Activated CD4-positive, alpha-beta memory T cell treated with anti-CD3 and anti-CD28 coated beads, Interleukin-2, amount 10 ng/mL, durations not matched to agents 7 days and 5 days (primary cell): ENCODE results near the gene ARHGEF26. TPM values are rescaled to one million over a fixed set of nuclear protein-coding genes. Genes with fewer than 3 reads are reported as not detected.
A peak's percentile ranks its signal among the peaks of the same experiment; 100 is the strongest.

Experiments
- CTCF ChIA-PET: fragments of 350-600 bp; sonication (Branson Sonifier 250); formaldehyde crosslinking; loops from one replicate; lab custom pipeline; 2021; ENCODE audit warnings: antibody characterized with exemption, inconsistent platforms; lab: Charles Lee
- POLR2A ChIA-PET: fragments of 350-600 bp; sonication (Branson Sonifier 250); formaldehyde crosslinking; loops from one replicate; lab custom pipeline; 2021; ENCODE audit warnings: antibody characterized with exemption; lab: Charles Lee
- DNase-seq: peaks from one replicate; pipeline ENCODE4 v3.0.0-alpha.2; 2020
- H3K27ac Mint-ChIP-seq: one replicate; pipeline ENCODE4 v1.8.0; 2021; ENCODE audit warnings: mild to moderate bottlenecking, mixed read lengths
- H3K27me3 Mint-ChIP-seq: one replicate; pipeline ENCODE4 v1.8.0; 2021; ENCODE audit warnings: mixed read lengths
- H3K36me3 Mint-ChIP-seq: one replicate; pipeline ENCODE4 v1.8.0; 2021; ENCODE audit warnings: low read depth, mixed read lengths
- H3K4me1 Mint-ChIP-seq: one replicate; pipeline ENCODE4 v1.8.0; 2021; ENCODE audit warnings: mixed read lengths
- H3K4me3 Mint-ChIP-seq: one replicate; pipeline ENCODE4 v1.8.0; 2021; ENCODE audit warnings: mild to moderate bottlenecking, mixed read lengths
- H3K9me3 Mint-ChIP-seq: one replicate; pipeline ENCODE4 v1.8.0; 2021; ENCODE audit warnings: mixed read lengths
- total RNA-seq, 2 experiments: library from RNA; stranded (reverse); gene quantifications; one replicate each; pipeline ENCODE4 v1.2.3, GENCODE V29; 2021

Gene ARHGEF26
- total RNA-seq, 2 experiments from 2014 or later: 0.13 TPM

DNA sequence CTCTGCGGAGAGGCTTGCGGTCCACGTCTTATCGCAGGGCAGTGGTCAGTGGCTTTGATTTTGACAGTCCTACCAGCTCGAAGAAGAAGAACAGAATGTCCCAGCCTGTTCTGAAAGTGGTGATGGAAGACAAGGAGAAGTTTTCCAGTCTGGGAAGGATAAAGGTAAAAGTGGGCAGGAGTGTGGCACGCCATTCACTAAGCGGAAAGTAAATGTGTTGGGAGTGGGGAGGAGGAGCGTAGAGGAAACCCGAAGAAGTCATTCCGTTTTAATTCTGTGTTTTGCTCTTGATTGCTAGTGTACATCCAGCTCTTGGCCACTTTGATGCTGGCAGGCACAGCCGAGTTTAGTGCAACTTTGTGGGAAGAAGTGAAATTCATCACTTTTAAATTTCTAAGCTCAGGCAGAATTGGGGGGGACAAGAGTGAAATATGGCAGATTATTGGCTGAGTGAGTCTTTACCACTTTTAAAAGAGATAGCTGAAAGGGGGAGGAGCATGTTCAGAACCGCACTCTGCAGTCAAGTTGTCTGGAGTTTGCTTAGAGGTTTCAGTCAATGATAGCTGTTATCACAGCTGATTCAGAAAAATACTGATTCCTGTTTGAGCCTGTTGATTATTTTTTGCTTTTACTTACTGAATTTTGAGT, 1.8 kb downstream of the ARHGEF26 start:
- DNase-seq: no peak
- Mint-ChIP-seq H3K27ac (no peak overlapping the region), H3K4me1 (peaks cover 17% of the 10 kb centered on the region), H3K9me3 (no peaks in the 10 kb centered on the region), H3K4me3 (peak overlapping the region; percentile 34), H3K36me3 (no peaks in the 10 kb centered on the region), H3K27me3 (peaks cover 55% of the 10 kb centered on the region)
- ChIA-PET POLR2A (no interaction called here), CTCF (no interaction called here)

DNA sequence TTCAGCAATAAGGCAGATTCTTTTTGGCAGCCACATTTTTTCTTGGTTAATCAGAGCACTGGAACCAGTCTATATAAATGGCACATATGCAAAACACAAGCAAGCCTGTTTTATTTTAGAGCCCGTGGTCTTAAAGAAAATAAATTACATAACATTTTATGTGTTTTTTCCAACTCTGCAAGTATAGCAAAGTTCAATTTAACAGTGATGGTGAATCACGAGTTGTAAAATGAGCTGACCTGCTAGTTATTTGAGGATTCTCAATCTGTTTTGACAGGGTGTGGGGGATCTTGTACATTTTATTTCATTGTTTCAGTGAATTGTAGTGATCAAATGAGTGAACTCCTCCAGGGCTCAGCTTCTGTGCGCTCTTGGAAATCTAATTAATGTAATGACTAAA, 2.7 kb downstream of the ARHGEF26 start:
- CTCF ChIA-PET: no interaction called here
- H3K9me3 Mint-ChIP-seq: no peaks in the 10 kb centered on the region
- H3K27me3 Mint-ChIP-seq: peaks cover 49% of the 10 kb centered on the region
- no peak overlapping the region for H3K4me3 Mint-ChIP-seq
- no peaks in the 10 kb centered on the region for H3K36me3 Mint-ChIP-seq
- H3K4me1 Mint-ChIP-seq: peaks cover 17% of the 10 kb centered on the region
- POLR2A ChIA-PET: interaction anchor here (1.0 kb wide), 1 partner anchor 14 kb away, joined by 3 read pairs; no protein-coding TSS in a partner anchor
- H3K27ac Mint-ChIP-seq: no peak overlapping the region
- no peak for DNase-seq

DNA sequence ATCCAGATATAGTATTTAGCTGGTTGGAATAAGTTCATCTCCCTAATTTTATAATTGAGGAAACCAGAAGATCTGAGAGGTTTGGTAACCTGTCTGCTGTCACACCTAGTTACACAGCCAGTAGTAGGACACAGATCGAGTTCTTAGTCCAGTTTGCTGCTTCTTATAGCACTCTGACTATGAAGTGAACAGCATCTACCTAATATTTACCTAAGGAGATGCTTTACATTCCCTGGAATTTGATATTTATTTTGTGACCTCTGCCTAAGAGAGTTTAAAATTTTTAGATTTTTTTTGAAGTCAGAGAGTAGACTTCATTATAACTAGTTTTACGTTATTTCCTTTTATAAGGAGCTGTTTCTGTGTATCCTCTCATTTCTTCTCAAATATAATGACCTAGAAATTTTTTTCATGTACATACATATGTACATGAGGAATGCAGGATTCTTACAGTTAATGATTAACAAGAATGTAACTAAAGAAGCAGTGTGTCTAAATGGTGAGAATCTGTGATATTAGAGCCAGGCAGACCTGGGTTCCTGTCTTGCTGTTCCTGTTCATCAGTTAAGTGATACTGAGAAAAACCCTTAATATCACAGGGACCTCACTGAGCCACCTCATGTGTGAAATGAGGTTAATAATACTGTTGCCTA, 4.3 kb downstream of the ARHGEF26 start:
- no peaks in the 10 kb centered on the region for H3K36me3 Mint-ChIP-seq
- H3K4me3 Mint-ChIP-seq: no peak overlapping the region
- no peak for DNase-seq
- peaks cover 39% of the 10 kb centered on the region for H3K27me3 Mint-ChIP-seq
- POLR2A ChIA-PET: no interaction called here
- no peaks in the 10 kb centered on the region for H3K9me3 Mint-ChIP-seq
- peaks cover 16% of the 10 kb centered on the region for H3K4me1 Mint-ChIP-seq
- no peak overlapping the region for H3K27ac Mint-ChIP-seq
- CTCF ChIA-PET: no interaction called here

DNA sequence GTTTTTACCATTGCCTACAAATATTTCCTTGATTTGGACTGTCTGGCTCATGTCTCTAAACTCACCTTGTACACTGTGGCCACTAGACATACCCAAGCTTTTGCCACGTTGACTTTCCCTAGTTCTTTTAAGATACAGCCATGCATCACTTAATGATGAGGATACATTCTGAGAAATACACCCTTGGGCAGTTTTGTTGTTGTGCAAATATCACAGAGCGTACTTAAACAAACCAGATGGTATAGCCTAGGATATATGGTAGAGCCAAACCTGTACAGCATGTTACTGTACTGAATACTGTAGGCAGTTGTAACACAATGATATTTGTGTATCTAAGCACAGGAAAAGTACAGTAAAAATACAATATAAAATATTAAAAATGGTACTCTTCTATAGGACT, 5.5 kb downstream of the ARHGEF26 start:
- CTCF ChIA-PET: interaction anchor here (1.1 kb wide), 1 partner anchor 28 kb away, joined by 3 read pairs; no protein-coding TSS in a partner anchor
- peaks cover 10% of the 10 kb centered on the region for H3K4me1 Mint-ChIP-seq
- no peak overlapping the region for H3K27ac Mint-ChIP-seq
- H3K27me3 Mint-ChIP-seq: peaks cover 29% of the 10 kb centered on the region
- DNase-seq: no peak
- no peak overlapping the region for H3K4me3 Mint-ChIP-seq
- H3K36me3 Mint-ChIP-seq: no peaks in the 10 kb centered on the region
- no peaks in the 10 kb centered on the region for H3K9me3 Mint-ChIP-seq
- POLR2A ChIA-PET: no interaction called here

DNA sequence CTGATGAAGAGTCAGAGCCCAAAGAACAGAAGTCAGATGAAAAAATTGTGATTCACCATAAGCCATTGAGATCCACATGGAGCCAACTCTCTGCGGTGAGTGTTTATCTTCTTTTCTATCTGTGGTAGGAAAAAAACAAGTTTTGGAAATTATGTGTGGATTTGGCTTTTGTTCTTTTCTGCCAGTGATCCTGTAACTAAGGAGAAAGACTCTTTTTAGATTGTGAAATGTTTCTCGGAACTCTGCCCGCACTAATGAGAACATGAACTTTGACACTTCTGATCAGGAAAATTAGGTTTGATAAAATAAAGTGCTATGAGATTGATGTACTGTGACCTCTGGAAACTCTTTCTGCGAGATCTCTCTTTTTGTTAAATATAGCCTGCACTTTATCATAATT, 8.4 kb downstream of the ARHGEF26 start:
- CTCF ChIA-PET: no interaction called here
- H3K9me3 Mint-ChIP-seq: no peaks in the 10 kb centered on the region
- H3K27ac Mint-ChIP-seq: no peak overlapping the region
- no peaks in the 10 kb centered on the region for H3K36me3 Mint-ChIP-seq
- no peak overlapping the region for H3K4me3 Mint-ChIP-seq
- no peak for DNase-seq
- H3K27me3 Mint-ChIP-seq: peaks cover 7% of the 10 kb centered on the region
- POLR2A ChIA-PET: no interaction called here
- H3K4me1 Mint-ChIP-seq: no peaks in the 10 kb centered on the region

DNA sequence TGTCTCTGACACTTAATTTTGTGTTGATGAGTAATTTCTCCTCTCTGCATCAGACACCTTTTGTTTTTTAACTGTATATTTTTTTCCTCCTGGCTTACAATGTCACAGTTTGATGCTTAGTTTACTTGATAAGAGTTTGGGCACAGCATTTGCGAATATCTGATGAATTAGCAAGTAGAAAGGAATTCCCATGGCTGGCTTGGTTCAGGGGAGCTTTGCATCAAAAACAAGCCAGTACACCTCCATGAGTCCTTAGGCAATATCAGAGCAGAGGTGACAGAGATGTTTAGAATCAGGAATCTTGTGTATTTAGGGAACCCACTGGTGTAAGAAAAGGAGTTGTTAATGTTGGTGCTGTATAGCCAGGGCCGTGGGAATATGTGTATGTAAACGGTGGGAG, 9.3 kb downstream of the ARHGEF26 start:
- ChIA-PET POLR2A (no interaction called here), CTCF (no interaction called here)
- no peak for DNase-seq
- H3K36me3 Mint-ChIP-seq: no peaks in the 10 kb centered on the region
- peaks cover 4% of the 10 kb centered on the region for H3K27me3 Mint-ChIP-seq
- no peak overlapping the region for H3K4me3 Mint-ChIP-seq
- H3K9me3 Mint-ChIP-seq: no peaks in the 10 kb centered on the region
- no peaks in the 10 kb centered on the region for H3K4me1 Mint-ChIP-seq
- no peak overlapping the region for H3K27ac Mint-ChIP-seq

DNA sequence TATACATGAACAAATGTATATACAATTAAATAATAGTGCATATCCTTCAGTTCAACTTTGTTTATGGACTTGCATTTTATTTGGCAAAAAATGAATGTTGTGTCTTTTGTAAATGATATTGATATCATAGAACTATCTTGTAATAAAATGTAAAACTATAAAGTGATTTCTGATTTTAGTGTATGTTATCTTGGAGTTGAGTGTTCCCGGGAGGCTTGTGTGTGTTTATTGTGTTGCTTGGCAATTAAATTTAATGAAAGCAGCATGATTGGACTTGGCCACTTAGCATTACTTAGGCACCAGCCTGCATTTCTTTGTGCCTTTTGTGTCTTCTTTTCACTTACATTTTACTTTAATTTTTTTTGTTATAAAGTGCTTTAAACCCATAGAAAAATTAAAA, 10.6 kb downstream of the ARHGEF26 start:
- no peaks in the 10 kb centered on the region for H3K36me3 Mint-ChIP-seq
- peaks cover 4% of the 10 kb centered on the region for H3K27me3 Mint-ChIP-seq
- H3K4me3 Mint-ChIP-seq: no peak overlapping the region
- no peak for DNase-seq
- no peaks in the 10 kb centered on the region for H3K4me1 Mint-ChIP-seq
- ChIA-PET POLR2A (no interaction called here), CTCF (no interaction called here)
- H3K27ac Mint-ChIP-seq: no peak overlapping the region
- no peaks in the 10 kb centered on the region for H3K9me3 Mint-ChIP-seq

DNA sequence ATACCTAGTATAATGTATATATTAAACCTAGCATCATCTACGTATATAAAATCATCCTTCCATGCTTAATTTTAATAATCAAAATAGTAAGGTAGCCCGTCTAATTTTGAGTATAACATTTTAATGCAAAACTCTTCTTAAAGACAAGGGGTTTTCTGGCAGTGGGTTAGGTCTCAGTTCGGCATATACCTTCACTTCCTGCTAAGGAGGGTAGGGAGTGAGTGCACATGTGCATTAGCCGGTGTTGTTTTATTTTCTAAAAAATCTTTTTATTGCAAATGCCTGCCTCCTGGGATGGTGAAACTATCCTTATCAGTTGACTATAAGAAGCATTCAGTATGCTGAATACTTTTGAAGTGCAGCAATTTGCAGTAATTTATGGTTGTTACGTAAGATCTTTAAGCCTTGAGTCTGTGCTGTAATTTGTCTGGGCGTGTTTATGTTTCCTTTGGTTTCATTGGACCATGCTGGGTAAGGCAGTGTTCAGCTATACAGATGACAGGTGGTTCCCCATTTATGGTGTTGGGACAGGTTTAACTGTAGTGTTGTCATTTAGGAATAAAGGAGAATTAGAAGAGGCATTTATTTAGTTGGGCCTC, 11.7 kb downstream of the ARHGEF26 start:
- H3K36me3 Mint-ChIP-seq: no peaks in the 10 kb centered on the region
- no peaks in the 10 kb centered on the region for H3K4me1 Mint-ChIP-seq
- POLR2A ChIA-PET: no interaction called here

DNA sequence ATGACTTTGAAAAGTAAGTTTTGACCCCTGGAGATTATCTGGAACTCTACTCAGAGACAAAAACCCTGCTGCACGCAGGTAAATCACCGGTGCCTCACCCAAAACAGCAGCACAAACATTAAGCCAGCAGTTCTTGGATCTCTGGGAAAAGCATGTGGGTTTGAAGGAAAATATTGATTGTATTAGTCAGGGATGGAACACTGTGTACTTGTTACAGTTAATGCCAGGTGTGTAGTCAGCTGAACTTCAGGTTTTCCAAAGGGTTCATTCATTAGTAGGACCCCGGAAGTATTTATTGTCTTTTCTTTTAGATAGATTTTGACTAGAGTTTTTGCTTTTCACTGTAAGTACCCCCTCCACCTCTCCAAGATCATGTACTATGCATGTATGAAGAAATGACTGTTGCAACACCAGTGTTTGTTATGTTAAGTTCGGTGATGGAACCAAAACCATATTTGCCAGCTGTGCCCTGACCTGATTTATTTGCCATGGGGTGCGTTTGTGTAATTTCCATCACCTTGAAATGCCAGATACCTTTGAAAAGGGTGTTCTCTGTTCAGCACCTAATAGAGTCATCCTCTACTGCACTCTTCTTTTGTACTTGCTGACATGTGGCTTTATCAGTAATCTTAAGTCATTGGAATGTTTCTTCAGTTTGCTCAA, 14.5 kb downstream of the ARHGEF26 start:
- CTCF ChIA-PET: no interaction called here
- POLR2A ChIA-PET: no interaction called here
- no peak overlapping the region for H3K27ac Mint-ChIP-seq
- no peaks in the 10 kb centered on the region for H3K4me1 Mint-ChIP-seq
- no peak overlapping the region for H3K4me3 Mint-ChIP-seq
- H3K9me3 Mint-ChIP-seq: no peaks in the 10 kb centered on the region
- no peak for DNase-seq
- no peaks in the 10 kb centered on the region for H3K36me3 Mint-ChIP-seq
- peaks cover 4% of the 10 kb centered on the region for H3K27me3 Mint-ChIP-seq

More for the DNA sequence above, 11.7 kb downstream of the ARHGEF26 start:
- Mint-ChIP-seq H3K27ac (no peak overlapping the region), H3K27me3 (peaks cover 4% of the 10 kb centered on the region), H3K4me3 (no peak overlapping the region), H3K9me3 (no peaks in the 10 kb centered on the region)
- no peak for DNase-seq
- CTCF ChIA-PET: no interaction called here

DNA sequence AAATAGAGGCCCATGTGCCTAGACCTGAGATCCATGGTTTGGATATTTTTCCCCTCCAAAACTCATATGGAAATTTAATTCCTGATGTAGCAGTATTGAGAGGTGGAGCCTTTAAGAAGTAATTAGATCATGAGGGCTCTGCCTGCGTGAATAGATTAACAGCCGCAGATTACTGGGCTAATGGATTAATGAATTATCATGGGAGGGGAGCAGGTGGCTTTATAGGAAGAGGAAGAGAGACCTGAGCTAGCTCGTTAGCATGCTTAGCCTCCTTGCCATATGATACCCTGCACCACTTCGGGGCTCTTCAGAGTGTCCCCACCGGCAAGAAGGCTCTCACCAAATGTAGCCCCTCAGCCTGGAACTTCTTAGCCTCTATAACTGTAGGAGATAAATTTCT, 15.8 kb downstream of the ARHGEF26 start:
- Mint-ChIP-seq H3K27me3 (peaks cover 7% of the 10 kb centered on the region), H3K4me1 (no peaks in the 10 kb centered on the region), H3K36me3 (no peaks in the 10 kb centered on the region), H3K4me3 (no peak overlapping the region), H3K27ac (no peak overlapping the region), H3K9me3 (no peaks in the 10 kb centered on the region)
- POLR2A ChIA-PET: no interaction called here
- no peak for DNase-seq
- CTCF ChIA-PET: no interaction called here

DNA sequence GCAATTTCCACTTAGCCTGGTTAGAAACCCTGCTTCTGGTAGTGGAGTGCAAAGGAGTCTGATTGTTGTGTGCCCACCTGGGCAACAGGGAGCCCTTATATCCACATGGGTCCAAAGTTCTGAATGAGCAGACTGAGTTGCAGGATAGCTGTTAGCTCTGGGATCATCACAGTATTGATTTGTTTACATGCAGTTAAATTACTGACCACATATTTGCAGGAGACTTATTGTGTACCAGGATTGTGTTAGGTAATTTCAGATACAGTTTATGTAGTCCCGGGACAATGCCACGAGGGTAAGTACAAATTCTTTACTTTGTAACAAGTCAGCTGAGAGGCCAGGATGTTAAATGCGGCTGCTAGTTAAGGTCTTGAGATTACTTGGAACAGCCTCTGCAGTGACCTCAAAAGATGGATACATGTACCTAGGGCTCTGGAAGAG, 18.8 kb downstream of the ARHGEF26 start:
- CTCF ChIA-PET: no interaction called here
- no peaks in the 10 kb centered on the region for H3K9me3 Mint-ChIP-seq
- DNase-seq: no peak
- H3K36me3 Mint-ChIP-seq: no peaks in the 10 kb centered on the region
- H3K27me3 Mint-ChIP-seq: peaks cover 14% of the 10 kb centered on the region
- POLR2A ChIA-PET: no interaction called here
- H3K27ac Mint-ChIP-seq: no peak overlapping the region
- no peaks in the 10 kb centered on the region for H3K4me1 Mint-ChIP-seq
- no peak overlapping the region for H3K4me3 Mint-ChIP-seq

DNA sequence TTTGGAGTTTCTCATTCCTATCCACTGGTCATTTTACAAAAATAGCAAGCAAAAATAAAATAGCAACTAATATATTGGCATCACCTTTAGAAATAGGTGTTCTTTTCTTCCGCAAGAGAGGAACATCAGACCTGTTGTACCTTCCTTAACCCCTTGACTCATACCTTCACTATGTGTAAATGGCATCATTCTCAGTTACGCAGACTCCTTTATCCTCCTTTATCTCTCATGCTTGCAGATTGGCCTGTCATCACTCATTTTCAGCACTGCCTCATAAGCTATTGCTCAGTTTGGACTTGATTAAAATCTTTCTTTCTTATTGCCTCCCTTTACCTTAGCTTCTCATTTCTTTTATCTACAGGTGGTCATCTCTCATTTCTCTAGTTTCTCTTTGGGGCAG, 21.4 kb downstream of the ARHGEF26 start:
- no peak for DNase-seq
- CTCF ChIA-PET: interaction anchor here (0.9 kb wide), 1 partner anchor 110 kb away, joined by 3 read pairs; no protein-coding TSS in a partner anchor
- POLR2A ChIA-PET: no interaction called here
- Mint-ChIP-seq H3K4me1 (no peaks in the 10 kb centered on the region), H3K27ac (no peak overlapping the region), H3K27me3 (peaks cover 12% of the 10 kb centered on the region), H3K4me3 (no peak overlapping the region), H3K36me3 (no peaks in the 10 kb centered on the region), H3K9me3 (no peaks in the 10 kb centered on the region)

DNA sequence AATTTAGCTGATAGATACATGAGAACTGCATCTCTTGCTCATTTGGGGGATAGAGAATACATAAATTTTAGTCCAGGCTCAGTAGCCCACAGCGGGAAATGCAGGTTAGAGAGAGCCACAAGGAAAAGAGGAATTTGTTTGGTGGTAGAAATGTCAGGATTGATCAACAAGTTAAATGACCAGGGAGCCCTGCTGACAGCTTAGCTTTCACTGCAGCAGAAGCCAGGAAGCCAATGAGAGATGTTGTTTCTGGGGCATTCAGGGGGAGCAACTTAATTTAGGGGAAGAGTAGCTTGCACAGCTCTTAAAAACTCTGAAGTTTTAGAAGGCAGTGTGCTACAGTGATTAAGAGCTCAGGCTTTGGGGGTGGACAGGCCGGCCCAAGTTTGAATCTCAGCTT, 22.7 kb downstream of the ARHGEF26 start:
- Mint-ChIP-seq H3K4me3 (no peak overlapping the region), H3K27me3 (peaks cover 13% of the 10 kb centered on the region), H3K27ac (no peak overlapping the region), H3K9me3 (no peaks in the 10 kb centered on the region), H3K4me1 (no peaks in the 10 kb centered on the region), H3K36me3 (no peaks in the 10 kb centered on the region)
- POLR2A ChIA-PET: no interaction called here
- CTCF ChIA-PET: no interaction called here
- DNase-seq: no peak
